DOHH2 (cell line): ENCODE results near the gene FAM120A.

Experiments
- CTCF ChIP-seq: fragments of 200-600 bp; sonication (generic); IDR thresholded peaks from one replicate; pipeline ENCODE4 v1.5.1; 2014; ENCODE audit warnings: antibody characterized with exemption, mild to moderate bottlenecking, low read depth, low read length; ENCODE audit not compliant: poor library complexity, severe bottlenecking
- EZH2phosphoT487 ChIP-seq: fragments of 200-600 bp; sonication (generic); IDR thresholded peaks from 2 replicates; pipeline ENCODE4 v1.6.1; 2017; ENCODE audit warnings: borderline replicate concordance, mild to moderate bottlenecking, antibody characterized with exemption, low read length, moderate library complexity, mixed read lengths

GRCh38 chr9:93522736-93523135, 71.3 kb downstream of the FAM120A start:
- no peak for TF ChIP-seq CTCF
- TF ChIP-seq EZH2phosphoT487: no peak
